Activated T-helper 2 cell treated with anti-CD3 and anti-CD28 coated beads, Interferon-gamma antibody, Interleukin-2, Interleukin-4, amounts not matched to agents 10 μg/mL and 5 μg/mL and 100 μg/mL, durations not matched to agents 14 hours and 24 hours and 36 hours (primary cell): ENCODE data around the gene WIPI1. TPM values are rescaled to one million over a fixed set of nuclear protein-coding genes. Genes with fewer than 3 reads are reported as not detected.

Experiments
- DNase-seq: peaks from one replicate; pipeline ENCODE4 v3.0.0; 2021; ENCODE audit warnings: low spot score
- H3K27ac Mint-ChIP-seq: one replicate; pipeline ENCODE4 v1.8.0; 2021; ENCODE audit warnings: mixed read lengths
- H3K27me3 Mint-ChIP-seq: one replicate; pipeline ENCODE4 v1.8.0; 2021; ENCODE audit warnings: low read depth, mixed read lengths
- H3K36me3 Mint-ChIP-seq: one replicate; pipeline ENCODE4 v1.8.0; 2021; ENCODE audit warnings: low read depth, mixed read lengths
- H3K4me1 Mint-ChIP-seq: one replicate; pipeline ENCODE4 v1.8.0; 2021; ENCODE audit warnings: low read depth, mixed read lengths
- H3K4me3 Mint-ChIP-seq: one replicate; pipeline ENCODE4 v1.8.0; 2021; ENCODE audit warnings: low read depth, mild to moderate bottlenecking, moderate library complexity, mixed read lengths
- H3K9me3 Mint-ChIP-seq: one replicate; pipeline ENCODE4 v1.8.0; 2021; ENCODE audit warnings: mixed read lengths
- intact Hi-C: fragments of 100-400 bp; cut with micrococcal nuclease; formaldehyde crosslinking; loops from one replicate; pipeline ENCODE4 v1.15.1; 2023
- total RNA-seq: library from RNA; stranded (reverse); gene quantifications from 2 replicates; pipeline ENCODE4 v1.2.3, GENCODE V29; 2022

Gene WIPI1
- total RNA-seq, 1 donor from 2014 or later: 14.0 TPM

- H3K36me3 Mint-ChIP-seq: peaks cover 49% of the 10 kb centered on the region
- no peaks in the 10 kb centered on the region for H3K9me3 Mint-ChIP-seq
- no peak overlapping the region for H3K27ac Mint-ChIP-seq
- peaks cover 13% of the 10 kb centered on the region for H3K4me1 Mint-ChIP-seq
- no peaks in the 10 kb centered on the region for H3K27me3 Mint-ChIP-seq
- DNase-seq: peak; percentile 29
- no peak overlapping the region for H3K4me3 Mint-ChIP-seq
- intact Hi-C loops: no loop called here
Measured at GRCh38 chr17:68431661-68432071, 25.6 kb downstream of the WIPI1 start.

DNA sequence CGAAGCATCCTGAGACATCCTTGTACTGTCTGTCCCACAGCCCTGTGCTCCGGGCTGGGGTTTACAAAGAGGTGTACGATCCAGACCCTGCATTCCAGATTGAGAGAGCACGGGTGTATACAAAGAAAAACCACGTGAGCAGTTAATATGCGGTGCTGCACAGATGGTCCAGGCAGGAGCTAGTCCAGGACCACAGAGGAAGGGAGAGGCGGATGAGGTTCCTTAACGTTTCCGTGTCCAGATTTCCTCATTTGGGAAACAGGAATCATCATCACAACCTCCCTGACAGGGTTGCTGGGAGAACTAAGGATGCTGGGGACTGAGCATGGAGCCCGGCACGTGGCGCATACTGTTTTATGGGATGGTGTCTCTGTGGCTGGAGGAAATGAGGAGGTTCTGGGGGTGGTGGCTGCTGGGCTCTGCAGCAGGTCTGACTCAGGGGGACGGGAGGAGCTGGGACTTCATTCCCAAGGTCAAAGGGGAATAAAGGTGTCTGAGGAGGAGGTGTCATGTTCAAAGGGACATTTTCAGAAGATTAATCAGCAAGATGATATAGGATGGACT, 26.2 kb downstream of the WIPI1 start:
- intact Hi-C loops: no loop called here
- Mint-ChIP-seq H3K36me3 (peaks cover 47% of the 10 kb centered on the region), H3K4me3 (no peak overlapping the region), H3K27ac (no peak overlapping the region), H3K9me3 (no peaks in the 10 kb centered on the region), H3K4me1 (peaks cover 7% of the 10 kb centered on the region), H3K27me3 (no peaks in the 10 kb centered on the region)
- no peak for DNase-seq

DNA sequence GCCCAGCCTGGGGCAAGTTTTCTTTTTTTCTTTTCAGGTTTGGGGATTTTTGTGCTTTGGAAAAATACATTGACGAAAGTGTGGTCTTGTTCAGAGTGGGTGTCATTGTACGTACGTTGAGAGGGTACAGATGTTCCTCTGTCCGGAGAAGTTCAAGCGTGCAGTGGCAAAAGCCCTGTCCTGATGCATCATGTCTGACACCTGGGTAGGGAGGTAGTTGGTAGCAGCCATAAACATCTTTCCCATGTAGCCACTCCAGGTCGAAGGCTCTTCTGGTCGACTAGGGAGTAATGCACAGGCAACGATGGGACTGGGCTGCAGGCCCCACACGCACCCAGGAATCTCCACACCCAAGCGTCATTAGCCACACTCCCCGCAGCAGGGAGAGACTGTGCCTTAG, 27.4 kb downstream of the WIPI1 start:
- Mint-ChIP-seq H3K36me3 (peaks cover 48% of the 10 kb centered on the region), H3K4me1 (peaks cover 2% of the 10 kb centered on the region), H3K27me3 (no peaks in the 10 kb centered on the region), H3K4me3 (no peak overlapping the region), H3K27ac (no peak overlapping the region), H3K9me3 (no peaks in the 10 kb centered on the region)
- intact Hi-C loops: no loop called here
- no peak for DNase-seq

DNA sequence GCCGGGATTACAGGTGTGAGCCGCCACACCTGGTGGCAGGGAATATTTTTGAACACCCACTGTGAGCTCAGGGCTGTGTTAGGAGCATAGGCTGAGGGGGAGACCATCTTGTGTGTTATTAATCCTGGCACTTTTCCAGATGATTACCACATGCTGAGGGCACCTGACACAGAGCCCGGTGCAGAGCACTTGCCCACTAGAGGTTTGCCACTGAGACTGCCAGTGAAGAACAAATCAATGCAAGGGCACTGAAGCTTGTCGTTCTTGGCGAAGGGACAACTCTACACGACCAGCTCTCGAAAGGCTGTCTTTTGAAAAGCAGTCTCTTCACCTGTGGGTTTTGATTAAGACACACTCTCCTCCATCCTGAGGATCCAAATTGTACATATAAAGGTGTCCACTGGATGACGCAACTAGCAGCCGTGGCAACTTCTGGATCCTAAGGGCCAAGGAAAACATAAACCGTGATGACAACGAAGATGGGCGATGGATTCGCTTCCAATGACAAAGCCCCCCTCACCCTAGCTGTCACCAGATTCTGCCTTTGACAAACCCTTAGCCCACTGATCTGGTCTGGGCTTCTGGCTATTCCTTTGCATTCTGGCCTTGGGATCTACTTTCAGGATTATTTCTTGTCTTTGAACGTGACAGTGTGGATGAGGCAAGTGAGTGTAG, 28.7 kb downstream of the WIPI1 start:
- Mint-ChIP-seq H3K36me3 (peaks cover 51% of the 10 kb centered on the region), H3K9me3 (no peaks in the 10 kb centered on the region), H3K4me3 (no peak overlapping the region), H3K27ac (no peak overlapping the region), H3K4me1 (peaks cover 2% of the 10 kb centered on the region), H3K27me3 (no peaks in the 10 kb centered on the region)
- intact Hi-C loops: no loop called here
- no peak for DNase-seq

- H3K27ac Mint-ChIP-seq: no peak overlapping the region
- H3K4me3 Mint-ChIP-seq: no peak overlapping the region
- H3K9me3 Mint-ChIP-seq: no peaks in the 10 kb centered on the region
Measured at GRCh38 chr17:68427575-68427974, 29.7 kb downstream of the WIPI1 start.

DNA sequence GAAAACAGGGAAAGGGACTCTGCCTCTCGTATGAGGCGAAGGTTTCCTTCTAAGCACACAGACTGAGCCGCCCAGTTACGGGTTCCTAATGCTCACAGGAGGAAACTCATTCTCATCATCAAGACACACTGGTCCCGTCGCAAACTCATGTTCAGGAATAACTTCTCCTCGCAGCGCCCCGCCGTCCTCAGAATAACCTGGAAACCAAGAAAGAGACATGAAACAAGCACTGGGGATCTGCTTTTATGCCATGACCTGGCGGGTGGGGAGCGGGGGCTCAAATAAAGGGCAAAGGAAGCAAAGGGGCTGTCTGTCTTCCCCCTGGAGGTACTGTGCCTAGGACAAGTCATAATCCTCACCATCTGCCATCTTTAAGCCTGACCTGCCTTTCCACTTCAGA, 31.3 kb downstream of the WIPI1 start:
- H3K4me1 Mint-ChIP-seq: no peaks in the 10 kb centered on the region
- intact Hi-C loops: no loop called here

More at GRCh38 chr17:68427575-68427974, 29.7 kb downstream of the WIPI1 start:
- DNase-seq: no peak
- peaks cover 45% of the 10 kb centered on the region for H3K36me3 Mint-ChIP-seq
- no peaks in the 10 kb centered on the region for H3K27me3 Mint-ChIP-seq
- intact Hi-C loops: no loop called here
- H3K4me1 Mint-ChIP-seq: peaks cover 2% of the 10 kb centered on the region

DNA sequence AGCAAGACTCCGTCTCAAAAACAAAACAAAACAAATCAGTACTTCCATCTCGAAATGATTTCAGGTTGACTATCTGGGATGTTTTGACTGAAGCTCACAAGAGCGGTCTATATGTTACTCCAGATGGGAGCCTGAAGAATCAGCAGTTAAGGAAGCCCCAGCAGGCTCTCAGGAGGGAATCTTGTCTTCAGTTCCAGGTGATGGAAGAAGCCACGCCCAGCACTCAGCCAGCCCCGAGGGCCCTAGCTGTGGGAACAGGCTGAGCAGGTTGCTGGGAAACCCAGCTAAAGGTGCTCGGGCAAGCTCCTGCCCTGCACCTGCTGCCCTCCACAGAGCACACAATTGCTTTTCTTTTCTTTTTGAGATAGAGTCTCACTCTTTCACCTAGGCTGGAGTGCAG, 32.4 kb downstream of the WIPI1 start:
- no peaks in the 10 kb centered on the region for H3K9me3 Mint-ChIP-seq

More for the DNA sequence above, 31.3 kb downstream of the WIPI1 start:
- no peak overlapping the region for H3K27ac Mint-ChIP-seq
- peaks cover 41% of the 10 kb centered on the region for H3K36me3 Mint-ChIP-seq
- H3K9me3 Mint-ChIP-seq: no peaks in the 10 kb centered on the region
- no peak for DNase-seq
- H3K27me3 Mint-ChIP-seq: no peaks in the 10 kb centered on the region
- H3K4me3 Mint-ChIP-seq: no peak overlapping the region

DNA sequence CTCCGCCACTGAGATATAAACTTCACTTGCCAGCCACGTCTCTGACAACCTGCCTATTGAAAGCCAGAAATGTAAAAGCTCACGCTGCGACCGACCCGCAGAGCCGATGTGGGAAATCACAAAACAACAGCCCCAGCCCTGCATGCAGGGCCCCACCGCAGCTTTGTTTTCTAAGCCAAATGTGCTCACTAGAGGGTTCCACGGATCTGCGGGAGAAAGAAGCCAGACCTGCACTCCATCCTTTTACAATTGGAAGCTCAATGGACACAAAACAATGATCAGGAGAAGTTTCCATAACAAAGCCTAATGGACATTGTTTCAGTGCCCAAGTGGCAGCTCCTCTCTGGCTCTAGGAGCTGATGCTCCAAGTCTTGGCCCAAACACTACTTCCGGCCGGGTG, 33.1 kb downstream of the WIPI1 start:
- Mint-ChIP-seq H3K9me3 (no peaks in the 10 kb centered on the region), H3K4me3 (no peak overlapping the region), H3K27me3 (no peaks in the 10 kb centered on the region), H3K4me1 (no peaks in the 10 kb centered on the region), H3K36me3 (peaks cover 41% of the 10 kb centered on the region), H3K27ac (no peak overlapping the region)
- no peak for DNase-seq
- intact Hi-C loops: no loop called here

More for the DNA sequence above, 32.4 kb downstream of the WIPI1 start:
- Mint-ChIP-seq H3K4me1 (no peaks in the 10 kb centered on the region), H3K27ac (no peak overlapping the region), H3K4me3 (no peak overlapping the region), H3K36me3 (peaks cover 43% of the 10 kb centered on the region), H3K27me3 (no peaks in the 10 kb centered on the region)
- intact Hi-C loops: no loop called here
- no peak for DNase-seq

DNA sequence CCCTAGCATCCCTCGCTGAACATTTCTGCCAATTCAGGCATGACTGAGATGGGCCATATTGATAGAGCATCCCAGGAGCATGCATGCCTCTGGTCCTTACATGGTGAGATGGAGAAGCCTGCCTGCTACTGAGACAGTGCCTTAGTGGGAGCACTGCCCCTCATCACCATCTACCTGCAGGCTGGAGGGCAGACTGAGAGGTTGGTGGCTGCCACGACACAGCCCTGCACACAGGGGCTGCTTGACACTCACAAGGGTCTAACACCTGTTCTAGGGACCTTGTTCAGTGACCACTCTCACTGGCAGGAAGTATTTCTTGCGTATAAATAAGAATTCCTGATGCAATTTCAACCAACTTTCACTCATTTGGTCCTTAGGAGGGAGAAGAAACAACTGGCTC, 34.0 kb downstream of the WIPI1 start:
- DNase-seq: no peak
- peaks cover 45% of the 10 kb centered on the region for H3K36me3 Mint-ChIP-seq
- H3K4me1 Mint-ChIP-seq: no peaks in the 10 kb centered on the region
- intact Hi-C loops: no loop called here
- no peaks in the 10 kb centered on the region for H3K27me3 Mint-ChIP-seq
- H3K9me3 Mint-ChIP-seq: no peaks in the 10 kb centered on the region
- no peak overlapping the region for H3K27ac Mint-ChIP-seq
- no peak overlapping the region for H3K4me3 Mint-ChIP-seq

DNA sequence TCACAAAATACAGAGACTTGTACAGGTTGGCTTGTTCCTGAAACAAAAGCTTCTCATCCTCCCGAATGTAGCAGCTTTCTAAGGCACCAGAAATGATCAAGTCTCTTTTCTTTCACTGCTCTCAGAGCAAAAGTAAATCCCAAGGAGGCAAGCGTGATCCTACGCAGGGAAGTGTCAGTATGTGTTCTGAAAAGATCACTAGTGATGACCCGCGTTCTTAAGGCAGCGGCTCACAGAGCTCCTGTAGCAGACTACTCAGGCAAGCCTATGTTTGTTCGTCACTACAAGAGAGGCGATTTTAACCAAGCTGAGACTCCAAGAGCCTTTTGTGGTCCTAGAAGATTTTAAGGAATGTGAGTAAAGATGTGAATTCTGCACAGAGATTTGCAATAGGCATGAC, 34.5 kb downstream of the WIPI1 start:
- intact Hi-C loops: no loop called here
- H3K27ac Mint-ChIP-seq: no peak overlapping the region
- H3K36me3 Mint-ChIP-seq: peaks cover 47% of the 10 kb centered on the region
- no peak overlapping the region for H3K4me3 Mint-ChIP-seq
- H3K4me1 Mint-ChIP-seq: no peaks in the 10 kb centered on the region
- H3K9me3 Mint-ChIP-seq: no peaks in the 10 kb centered on the region
- DNase-seq: no peak
- no peaks in the 10 kb centered on the region for H3K27me3 Mint-ChIP-seq

DNA sequence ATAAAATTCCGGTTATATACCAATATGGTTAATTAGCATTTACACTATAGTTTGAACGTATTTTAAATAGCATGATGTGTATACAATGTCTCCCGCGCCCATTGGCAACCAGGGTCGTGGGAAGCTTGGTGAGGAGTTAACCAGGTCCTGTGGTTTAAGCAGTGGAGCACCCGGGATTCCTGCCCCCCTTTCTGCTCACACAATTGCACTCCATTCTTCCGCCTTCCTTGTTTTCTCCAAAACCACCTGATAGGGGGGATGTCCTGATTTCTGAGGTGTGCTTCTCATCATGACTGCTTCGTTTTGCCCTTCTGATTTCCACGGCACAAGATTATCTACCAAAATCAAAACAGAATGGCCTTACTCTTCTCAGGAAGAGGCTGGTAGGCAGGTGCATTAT, 35.8 kb downstream of the WIPI1 start:
- Mint-ChIP-seq H3K36me3 (peaks cover 49% of the 10 kb centered on the region), H3K27me3 (no peaks in the 10 kb centered on the region), H3K9me3 (peaks cover 4% of the 10 kb centered on the region), H3K4me3 (no peak overlapping the region), H3K27ac (no peak overlapping the region), H3K4me1 (no peaks in the 10 kb centered on the region)
- intact Hi-C loops: no loop called here
- DNase-seq: no peak

- Mint-ChIP-seq H3K9me3 (peaks cover 13% of the 10 kb centered on the region), H3K4me1 (peaks cover 3% of the 10 kb centered on the region), H3K4me3 (no peak overlapping the region), H3K27ac (no peak overlapping the region), H3K27me3 (no peaks in the 10 kb centered on the region), H3K36me3 (peaks cover 50% of the 10 kb centered on the region)
- no peak for DNase-seq
- intact Hi-C loops: no loop called here
Measured at GRCh38 chr17:68420065-68420464, 37.2 kb downstream of the WIPI1 start.

DNA sequence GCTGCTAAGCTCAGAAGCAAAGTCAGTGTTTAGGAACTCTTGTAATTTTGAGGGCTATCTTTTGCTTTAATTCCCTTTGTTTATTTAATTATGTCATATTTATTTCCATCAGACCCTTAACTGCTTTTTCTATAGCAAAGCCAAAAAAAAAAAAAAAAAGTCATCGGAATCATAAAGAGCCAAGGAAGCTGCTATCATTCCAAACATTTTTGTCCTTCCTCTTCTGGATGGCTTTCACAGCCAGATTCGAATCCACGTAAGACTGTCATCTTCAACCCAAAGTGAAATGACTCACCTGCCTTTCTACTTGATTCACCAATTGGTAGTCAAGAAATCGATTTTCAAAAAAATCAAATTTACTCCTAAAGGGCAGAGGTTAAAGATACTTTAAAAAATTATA, 38.4 kb downstream of the WIPI1 start:
- H3K4me1 Mint-ChIP-seq: peaks cover 15% of the 10 kb centered on the region
- H3K9me3 Mint-ChIP-seq: peaks cover 13% of the 10 kb centered on the region
- DNase-seq: no peak
- intact Hi-C loops: no loop called here
- no peaks in the 10 kb centered on the region for H3K27me3 Mint-ChIP-seq
- peaks cover 49% of the 10 kb centered on the region for H3K36me3 Mint-ChIP-seq
- no peak overlapping the region for H3K27ac Mint-ChIP-seq
- H3K4me3 Mint-ChIP-seq: no peak overlapping the region
